ENCODE results near the gene EYA4. TPM values are rescaled to one million over a fixed set of nuclear protein-coding genes. Genes with fewer than 3 reads are reported as not detected.

The EYA4 gene
- polyA plus RNA-seq, 1 of the 3 experiments (the other 2 are of a cell fraction): 0.08 TPM

- CTCF ChIA-PET: no interaction called here
- H3K4me2 ChIP-seq: no peak overlapping the region
- POLR2A ChIA-PET: no interaction called here
Measured at GRCh38 chr6:133333852-133334251, 92.7 kb downstream of the EYA4 start.

More at GRCh38 chr6:133333852-133334251, 92.7 kb downstream of the EYA4 start:
- H2AFZ ChIP-seq (ENCODE audit: low read depth): no peak overlapping the region
- TF ChIP-seq TCF12 (IDR thresholded peaks at IDR 0.05): no peak
- no peak for TF ChIP-seq FOSL2 (IDR thresholded peaks at IDR 0.05; ENCODE audit: borderline replicate concordance, low read depth)
- TF ChIP-seq EP300 (IDR thresholded peaks at IDR 0.05; ENCODE audit: borderline replicate concordance in 1 of 2, low read depth in 1 of 2, low read length in 1 of 2): no peak
- no peak for TF ChIP-seq TAF1 (IDR thresholded peaks at IDR 0.05; ENCODE audit: borderline replicate concordance, low read depth, low read length)
- no peak for TF ChIP-seq MXI1 (IDR thresholded peaks at IDR 0.05; ENCODE audit: low read depth, low read length)
- TF ChIP-seq GABPA (IDR thresholded peaks at IDR 0.05; ENCODE audit: low read depth): no peak
- TF ChIP-seq YY1 (IDR thresholded peaks at IDR 0.05; ENCODE audit: low read depth): no peak
- no peak for TF ChIP-seq SMC3 (IDR thresholded peaks at IDR 0.05; ENCODE audit: low read depth, low read length)
- TF ChIP-seq NRF1 (IDR thresholded peaks at IDR 0.05; ENCODE audit: low read depth, low read length): no peak
- no peak for TF ChIP-seq CTCF (IDR thresholded peaks at IDR 0.05)
- TF ChIP-seq NFIC (IDR thresholded peaks at IDR 0.05; ENCODE audit: borderline replicate concordance): no peak
- TF ChIP-seq PBX3 (IDR thresholded peaks at IDR 0.05): no peak
- TF ChIP-seq POLR2AphosphoS5 (IDR thresholded peaks at IDR 0.05; ENCODE audit: low read depth, low read length): no peak
- TF ChIP-seq REST (IDR thresholded peaks at IDR 0.05; ENCODE audit: low read depth, low read length): no peak
- no peak for TF ChIP-seq EZH2phosphoT487 (IDR thresholded peaks at IDR 0.05; ENCODE audit: borderline replicate concordance, low read depth)
- TF ChIP-seq MEF2A (IDR thresholded peaks at IDR 0.05; ENCODE audit: borderline replicate concordance, low read depth): no peak
- no peak for TF ChIP-seq TEAD4 (IDR thresholded peaks at IDR 0.05; ENCODE audit: borderline replicate concordance, insufficient read depth)
- no peak for TF ChIP-seq RCOR1 (IDR thresholded peaks at IDR 0.05; ENCODE audit: low read length)
- TF ChIP-seq CHD2 (IDR thresholded peaks at IDR 0.05; ENCODE audit: low read length, partially characterized antibody): no peak
- no peaks in the 10 kb centered on the region for H3K27me3 ChIP-seq (ENCODE audit: insufficient read depth)
- H3K27ac ChIP-seq (ENCODE audit: low read depth in 2 of 2, low read length in 1 of 2): no peak overlapping the region
- no peaks in the 10 kb centered on the region for H3K79me2 ChIP-seq (ENCODE audit: insufficient read depth)
- no peak overlapping the region for H3K4me3 ChIP-seq (ENCODE audit: low read depth in 2 of 2, low read length in 1 of 2)
- no peaks in the 10 kb centered on the region for H3K9me2 ChIP-seq
- no peaks in the 10 kb centered on the region for H3K4me1 ChIP-seq (ENCODE audit: control insufficient read depth in 1 of 2, insufficient read depth in 2 of 2, low read depth in 1 of 2, low read length in 1 of 2)
- no peak for DNase-seq
- no peaks in the 10 kb centered on the region for H3K36me3 ChIP-seq (replicated peaks in 1 of 2; ENCODE audit: control insufficient read depth in 1 of 2, insufficient read depth in 2 of 2, low read length in 1 of 2)
- 10% methylated on average over 3 of the region's 3 CpGs for WGBS (ENCODE audit: low lambda C conversion rate)
- no peak overlapping the region for H3K9ac ChIP-seq
- no peaks in the 10 kb centered on the region for H3K9me3 ChIP-seq
- H3F3A ChIP-seq (replicated peaks; ENCODE audit: insufficient read depth): no peaks in the 10 kb centered on the region
- no peaks in the 10 kb centered on the region for H4K20me1 ChIP-seq (ENCODE audit: insufficient read depth)
